Left ventricle myocardium inferior (tissue), 1 donor: ENCODE results near the gene PTN. TPM values are rescaled to one million over a fixed set of nuclear protein-coding genes. Genes with fewer than 3 reads are reported as not detected.

Experiments used
- DNase-seq: peaks from one replicate; pipeline ENCODE4 v3.0.0-alpha.2; 2020
- H3K27ac ChIP-seq: fragments of 200-600 bp; replicated peaks from 2 replicates; pipeline ENCODE4 v1.8.0; 2021
- H3K27me3 ChIP-seq: fragments of 200-600 bp; 2 replicates; pipeline ENCODE4 v1.8.0; 2021; ENCODE audit warnings: low read depth
- H3K36me3 ChIP-seq: fragments of 200-600 bp; 2 replicates; pipeline ENCODE4 v1.8.0; 2021
- H3K4me1 ChIP-seq: fragments of 200-600 bp; 2 replicates; pipeline ENCODE4 v1.8.0; 2021
- H3K4me3 ChIP-seq: fragments of 200-600 bp; 2 replicates; pipeline ENCODE4 v1.8.0; 2021; ENCODE audit warnings: mild to moderate bottlenecking, moderate library complexity
- H3K9me3 ChIP-seq: fragments of 200-600 bp; replicated peaks from 2 replicates; pipeline ENCODE4 v1.8.0; 2021
- intact Hi-C: fragments of 100-400 bp; cut with micrococcal nuclease; formaldehyde crosslinking; loops from one replicate; pipeline ENCODE4 v1.11.0; 2022
- total RNA-seq: library from RNA; stranded (reverse); fragmentation: NEBNext Ultra II Directional; extraction: Animal tissue kit (Norgen Biotek cat#: 25700); gene quantifications from one replicate; pipeline ENCODE4 v1.2.1, GENCODE V29; 2021
- TF ChIP-seq, protein P1 (sequence below): fragments of 200-600 bp; IDR thresholded peaks from 2 replicates; pipeline ENCODE4 v1.8.0; 2021; ENCODE audit warnings: antibody characterized with exemption, mild to moderate bottlenecking, borderline replicate concordance
- donor health status: DM: no; HTN: yes; CAD: no; lungs with severe emphysema.

The PTN gene
- total RNA-seq, 1 donor from 2014 or later = 11.2 TPM

DNA sequence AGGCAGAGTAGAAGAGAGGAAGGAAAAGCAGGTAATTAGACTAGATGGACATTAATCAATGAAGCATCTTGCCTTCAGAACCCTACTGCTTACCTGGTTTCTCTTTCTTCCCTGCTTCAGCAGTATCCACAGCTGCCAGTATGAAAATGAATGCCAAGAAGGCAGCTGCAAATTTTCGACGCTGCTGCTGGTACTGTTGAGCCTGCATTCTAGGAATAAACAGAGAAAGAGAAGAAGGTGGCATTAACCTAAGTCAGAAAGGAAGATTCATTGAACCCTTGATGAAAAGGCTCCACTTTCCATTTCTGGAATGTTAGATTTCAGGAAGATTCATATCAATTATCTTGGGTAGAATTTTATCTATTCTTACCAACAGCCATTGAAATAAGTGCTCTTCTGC lies 88.8 kb downstream of the PTN start:
- TF ChIP-seq, protein P1, sequence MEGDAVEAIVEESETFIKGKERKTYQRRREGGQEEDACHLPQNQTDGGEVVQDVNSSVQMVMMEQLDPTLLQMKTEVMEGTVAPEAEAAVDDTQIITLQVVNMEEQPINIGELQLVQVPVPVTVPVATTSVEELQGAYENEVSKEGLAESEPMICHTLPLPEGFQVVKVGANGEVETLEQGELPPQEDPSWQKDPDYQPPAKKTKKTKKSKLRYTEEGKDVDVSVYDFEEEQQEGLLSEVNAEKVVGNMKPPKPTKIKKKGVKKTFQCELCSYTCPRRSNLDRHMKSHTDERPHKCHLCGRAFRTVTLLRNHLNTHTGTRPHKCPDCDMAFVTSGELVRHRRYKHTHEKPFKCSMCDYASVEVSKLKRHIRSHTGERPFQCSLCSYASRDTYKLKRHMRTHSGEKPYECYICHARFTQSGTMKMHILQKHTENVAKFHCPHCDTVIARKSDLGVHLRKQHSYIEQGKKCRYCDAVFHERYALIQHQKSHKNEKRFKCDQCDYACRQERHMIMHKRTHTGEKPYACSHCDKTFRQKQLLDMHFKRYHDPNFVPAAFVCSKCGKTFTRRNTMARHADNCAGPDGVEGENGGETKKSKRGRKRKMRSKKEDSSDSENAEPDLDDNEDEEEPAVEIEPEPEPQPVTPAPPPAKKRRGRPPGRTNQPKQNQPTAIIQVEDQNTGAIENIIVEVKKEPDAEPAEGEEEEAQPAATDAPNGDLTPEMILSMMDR = no peak
- Histone ChIP-seq H3K36me3 (no peaks in the 10 kb centered on the region), H3K27me3 (no peaks in the 10 kb centered on the region), H3K9me3 (no peaks in the 10 kb centered on the region), H3K27ac (no peak overlapping the region), H3K4me1 (no peaks in the 10 kb centered on the region), H3K4me3 (no peak overlapping the region)
- DNase-seq = no peak
- intact Hi-C loops = no loop called here

- intact Hi-C loops = no loop called here
- Histone ChIP-seq H3K36me3 (no peaks in the 10 kb centered on the region), H3K4me1 (no peaks in the 10 kb centered on the region), H3K4me3 (no peak overlapping the region), H3K9me3 (no peaks in the 10 kb centered on the region), H3K27me3 (peaks cover 5% of the 10 kb centered on the region), H3K27ac (no peak overlapping the region)
- TF ChIP-seq, protein P1 = no peak
- DNase-seq = no peak
These were observed 97.6 kb downstream of the PTN start for GRCh38 chr7:137245890-137246289.

DNA sequence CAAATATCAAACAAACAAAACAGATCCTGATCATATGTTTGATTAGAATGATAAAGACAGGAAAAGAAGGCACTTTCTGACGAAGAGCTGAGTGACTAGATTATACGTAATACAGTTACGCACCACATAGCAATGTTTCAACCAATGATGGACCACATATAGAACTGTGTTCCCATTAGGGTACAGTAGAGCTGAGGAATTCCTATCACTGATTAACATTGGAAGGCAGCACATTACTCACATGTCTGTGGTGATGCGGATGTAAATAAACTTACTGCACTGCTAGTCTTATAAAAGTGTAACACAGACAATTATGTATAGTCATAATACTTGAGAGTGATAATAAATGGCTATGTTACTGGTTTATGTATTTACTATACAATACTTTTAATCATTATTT lies 98.3 kb downstream of the PTN start:
- H3K9me3 ChIP-seq = no peaks in the 10 kb centered on the region
- H3K4me3 ChIP-seq = no peak overlapping the region
- intact Hi-C loops = no loop called here
- peaks cover 5% of the 10 kb centered on the region for H3K27me3 ChIP-seq
- no peak for DNase-seq
- H3K27ac ChIP-seq = no peak overlapping the region
- H3K4me1 ChIP-seq = no peaks in the 10 kb centered on the region
- TF ChIP-seq, protein P1 = no peak
- H3K36me3 ChIP-seq = no peaks in the 10 kb centered on the region

- H3K27ac ChIP-seq = no peak overlapping the region
- H3K36me3 ChIP-seq = no peaks in the 10 kb centered on the region
- no peak for DNase-seq
- intact Hi-C loops = no loop called here
- H3K4me1 ChIP-seq = no peaks in the 10 kb centered on the region
- TF ChIP-seq, protein P1 = no peak
- H3K27me3 ChIP-seq = peaks cover 5% of the 10 kb centered on the region
- no peaks in the 10 kb centered on the region for H3K9me3 ChIP-seq
- H3K4me3 ChIP-seq = no peak overlapping the region
These were observed 99.8 kb downstream of the PTN start for GRCh38 chr7:137243741-137244140.

DNA sequence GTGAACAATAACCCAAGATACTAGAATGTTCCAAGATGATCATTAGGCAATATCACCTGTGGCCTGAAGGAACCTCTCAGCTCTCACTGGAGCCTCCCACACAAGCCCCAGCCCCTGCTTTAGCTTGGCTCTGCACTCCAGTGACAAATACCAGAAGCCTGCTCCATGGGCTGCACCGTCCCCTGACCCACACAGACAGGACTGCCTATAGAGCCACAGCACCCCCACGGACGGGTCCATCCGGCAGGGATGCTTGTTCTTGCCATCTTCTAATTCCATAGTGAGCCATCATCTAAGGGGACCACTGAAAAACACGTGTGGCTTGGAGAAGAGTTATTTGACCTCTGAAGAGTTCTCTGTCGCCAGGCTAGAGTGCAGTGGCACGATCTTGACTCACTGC lies 100.9 kb downstream of the PTN start:
- Histone ChIP-seq H3K36me3 (no peaks in the 10 kb centered on the region), H3K9me3 (no peaks in the 10 kb centered on the region), H3K27me3 (peaks cover 5% of the 10 kb centered on the region), H3K4me1 (no peaks in the 10 kb centered on the region), H3K4me3 (no peak overlapping the region), H3K27ac (no peak overlapping the region)
- intact Hi-C loops = no loop called here
- DNase-seq = no peak
- TF ChIP-seq, protein P1 = no peak
